DOHH2 (cell line): Measurements from ENCODE around the gene AIRE.

Experiments used
- CTCF ChIP-seq: fragments of 200-600 bp; sonication (generic); IDR thresholded peaks from one replicate; pipeline ENCODE4 v1.5.1; 2014; ENCODE audit warnings: antibody characterized with exemption, mild to moderate bottlenecking, low read depth, low read length; ENCODE audit not compliant: poor library complexity, severe bottlenecking
- EZH2phosphoT487 ChIP-seq: fragments of 200-600 bp; sonication (generic); IDR thresholded peaks from 2 replicates; pipeline ENCODE4 v1.6.1; 2017; ENCODE audit warnings: borderline replicate concordance, mild to moderate bottlenecking, antibody characterized with exemption, low read length, moderate library complexity, mixed read lengths

GRCh38 chr21:44258056-44258725, 27.5 kb upstream of the AIRE start:
- TF ChIP-seq CTCF, result no peak
- TF ChIP-seq EZH2phosphoT487, result no peak
